GM13977 (cell line): ENCODE data around the gene LILRB4.
"Not testable (repeated sequence)": the region's sequence is repeated elsewhere in the genome, so short reads cannot be mapped to it uniquely, and the experiment has no call there.

Experiments used
- DNase-seq: peaks from one replicate; pipeline ENCODE4 v3.0.0; 2012; ENCODE audit warnings: low spot score
- CTCF ChIP-seq: IDR thresholded peaks from 2 replicates; pipeline ENCODE4 v1.5.1; 2012; ENCODE audit warnings: mild to moderate bottlenecking, control low read depth; ENCODE audit not compliant: insufficient read depth; ENCODE audit errors: extremely low read depth, missing control alignments
- in situ Hi-C: fragments of 300-500 bp; cut with MboI; formaldehyde crosslinking; loops from one replicate; pipeline ENCODE4 v1.12.0; 2022; ENCODE audit warnings: low sequenced_read_pairs, low pct_unique_long_range_greater_than_20kb, mixed read lengths, inconsistent platforms; ENCODE audit not compliant: unreplicated experiment

LILRB4 gene

GRCh38 chr19:54696766-54697165, 34.0 kb downstream of the LILRB4 start:
- in situ Hi-C loops: no loop called here
- TF ChIP-seq CTCF: no peak
- no peak for DNase-seq

- in situ Hi-C loops: not testable (repeated sequence)
These were observed 34.9 kb downstream of the LILRB4 start for GRCh38 chr19:54697716-54698115.

DNA sequence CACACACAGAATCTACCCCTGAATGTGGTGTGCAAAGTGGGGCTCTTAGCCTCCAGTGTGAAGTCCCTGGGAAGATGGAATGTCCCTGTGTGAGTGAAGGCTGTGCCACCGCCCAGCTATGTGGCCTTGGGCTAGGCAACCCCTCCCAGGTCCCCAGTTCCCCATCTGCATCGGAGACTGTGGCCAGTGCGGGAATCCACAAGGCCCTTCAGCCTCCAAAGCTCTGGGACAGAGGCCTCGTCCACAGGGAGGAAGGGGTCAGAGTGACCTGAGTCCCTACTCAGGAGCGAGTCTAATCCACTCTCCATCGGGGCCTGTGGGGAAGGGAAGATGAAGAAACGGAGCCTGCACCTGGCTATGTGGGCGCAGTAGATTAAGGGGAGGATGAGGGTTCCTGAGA, 42.1 kb downstream of the LILRB4 start:
- no peak for TF ChIP-seq CTCF
- DNase-seq: no peak
- in situ Hi-C loops: no loop called here

More at GRCh38 chr19:54697716-54698115, 34.9 kb downstream of the LILRB4 start:
- not testable (repeated sequence) for DNase-seq

DNA sequence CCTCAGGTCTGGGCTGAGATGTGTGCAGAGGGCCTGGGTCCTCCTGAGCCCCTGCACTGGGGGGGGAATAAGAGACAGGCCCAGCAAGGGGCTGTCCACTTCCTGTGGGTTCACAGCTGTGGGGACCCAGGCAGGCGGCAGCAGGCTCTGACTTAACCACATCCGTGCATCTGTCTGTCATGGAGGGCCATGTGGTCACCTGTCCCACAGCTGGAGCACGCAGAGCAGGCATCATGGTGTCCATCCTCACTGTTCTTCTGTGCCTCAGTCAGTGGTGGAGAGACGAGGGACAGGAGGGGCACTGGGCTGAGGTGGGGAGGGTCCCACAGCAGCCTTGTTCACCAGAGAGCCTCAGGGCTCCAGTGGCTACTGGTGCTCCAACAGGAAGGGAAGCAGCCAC, 45.2 kb downstream of the LILRB4 start:
- in situ Hi-C loops: no loop called here
- DNase-seq: peak; percentile 36
- no peak for TF ChIP-seq CTCF

- in situ Hi-C loops: no loop called here
- DNase-seq: no peak
These were observed 46.0 kb downstream of the LILRB4 start for GRCh38 chr19:54708781-54709180.

GRCh38 chr19:54709212-54709948, 46.6 kb downstream of the LILRB4 start:
- in situ Hi-C loops: no loop called here
- no peak for DNase-seq
- no peak for TF ChIP-seq CTCF

More at GRCh38 chr19:54708781-54709180, 46.0 kb downstream of the LILRB4 start:
- TF ChIP-seq CTCF: no peak

DNA sequence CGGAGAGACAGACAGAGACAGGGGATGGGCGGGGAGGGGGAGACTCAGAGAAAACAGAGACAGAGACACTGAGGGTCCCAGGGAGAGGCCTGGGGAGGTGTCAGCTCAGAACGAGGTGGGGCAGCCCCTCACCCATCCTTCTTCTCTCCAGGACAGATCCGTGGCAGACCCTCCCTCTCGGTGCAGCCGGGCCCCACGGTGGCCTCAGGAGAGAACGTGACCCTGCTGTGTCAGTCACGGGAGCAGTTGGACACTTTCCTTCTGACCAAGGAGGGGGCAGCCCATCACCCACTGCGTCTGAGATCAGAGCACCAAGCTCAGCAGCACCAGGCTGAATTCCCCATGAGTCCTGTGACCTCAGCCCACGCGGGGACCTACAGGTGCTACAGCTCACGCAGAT, 47.2 kb downstream of the LILRB4 start:
- in situ Hi-C loops, DNase-seq: not testable (repeated sequence)
